Thyroid gland (tissue), 4 donors: ENCODE results near the gene NCOA3. TPM values are rescaled to one million over a fixed set of nuclear protein-coding genes. Genes with fewer than 3 reads are reported as not detected.

Experiments
- DNase-seq, 2 donors: peaks; one replicate each; pipeline ENCODE4 v3.0.0-alpha.2; 2019
- H3K27ac ChIP-seq, 3 donors: fragments of 200-600 bp; sonication (generic); 1 replicate in 2 of 3; 2 replicates in 1 of 3; pipeline ENCODE4 v1.5.1; 2016 to 2019; ENCODE audit warnings: mild to moderate bottlenecking in 1 of 3, moderate library complexity in 1 of 3
- H3K27me3 ChIP-seq: fragments of 200-600 bp; sonication (generic); one replicate; pipeline ENCODE4 v1.5.1; 2019
- H3K36me3 ChIP-seq, 2 donors: fragments of 200-600 bp; sonication (generic); one replicate each; pipeline ENCODE4 v1.5.1; 2016 to 2019
- H3K4me1 ChIP-seq, 2 donors: fragments of 200-600 bp; sonication (generic); one replicate each; pipeline ENCODE4 v1.5.1; 2017 to 2019
- H3K4me3 ChIP-seq, 3 donors: fragments of 200-600 bp; sonication (generic); replicated peaks in 1 of 3; 1 replicate in 2 of 3; 2 replicates in 1 of 3; pipeline ENCODE4 v1.5.1; 2016; ENCODE audit warnings: mild to moderate bottlenecking in 1 of 3
- H3K9me3 ChIP-seq: fragments of 200-600 bp; sonication (generic); one replicate; pipeline ENCODE4 v1.5.1; 2017
- POLR2A ChIP-seq, 2 donors: fragments of 450-650 bp; IDR thresholded peaks; one replicate each; pipeline ENCODE4 v1.6.1; 2017; ENCODE audit warnings: antibody characterized with exemption in 2 of 2, mild to moderate bottlenecking in 2 of 2, moderate library complexity in 1 of 2
- WGBS, 2 donors: methylation state at CpG; one replicate each; pipeline ENCODE4 v1.1.5; 2017; 5-methylcytosine and 5-hydroxymethylcytosine counted together
- intact Hi-C: fragments of 100-400 bp; cut with DNase I; formaldehyde crosslinking; loops from one replicate; pipeline ENCODE4 v1.15.1; 2023
- total RNA-seq, 4 donors: library from RNA; depleted of rRNA; stranded (reverse); fragments of >200 nt; gene quantifications; one replicate each; pipeline ENCODE4 v1.2.3, GENCODE V29; 2016
- TF ChIP-seq, protein P1 (sequence below), 6 experiments: fragments of 200-600 bp in 3 of 6; fragments of 450-650 bp in 3 of 6; sonication (generic) in 3 of 6; IDR thresholded peaks; one replicate each; pipeline ENCODE4 v1.5.1; 2016 to 2019; ENCODE audit warnings: antibody characterized with exemption in 6 of 6, mild to moderate bottlenecking in 2 of 6, inconsistent platforms in 1 of 6, moderate library complexity in 1 of 6

NCOA3 gene
- total RNA-seq, 4 donors from 2014 or later, result 28.7 to 45.2 (median 36.8) TPM

GRCh38 chr20:47605673-47606413 is 104.2 kb downstream of the NCOA3 start:
- H3K4me3 ChIP-seq, result no peak overlapping the region
- intact Hi-C loops, result no loop called here
- H3K9me3 ChIP-seq, result no peaks in the 10 kb centered on the region
- H3K4me1 ChIP-seq, result no peaks in the 10 kb centered on the region
- H3K36me3 ChIP-seq, result no peaks in the 10 kb centered on the region
- H3K27me3 ChIP-seq, result no peaks in the 10 kb centered on the region
- WGBS, 2 donors, result 88 to 89% methylated on average over 9 of the region's 9 CpGs
- TF ChIP-seq, protein P1, sequence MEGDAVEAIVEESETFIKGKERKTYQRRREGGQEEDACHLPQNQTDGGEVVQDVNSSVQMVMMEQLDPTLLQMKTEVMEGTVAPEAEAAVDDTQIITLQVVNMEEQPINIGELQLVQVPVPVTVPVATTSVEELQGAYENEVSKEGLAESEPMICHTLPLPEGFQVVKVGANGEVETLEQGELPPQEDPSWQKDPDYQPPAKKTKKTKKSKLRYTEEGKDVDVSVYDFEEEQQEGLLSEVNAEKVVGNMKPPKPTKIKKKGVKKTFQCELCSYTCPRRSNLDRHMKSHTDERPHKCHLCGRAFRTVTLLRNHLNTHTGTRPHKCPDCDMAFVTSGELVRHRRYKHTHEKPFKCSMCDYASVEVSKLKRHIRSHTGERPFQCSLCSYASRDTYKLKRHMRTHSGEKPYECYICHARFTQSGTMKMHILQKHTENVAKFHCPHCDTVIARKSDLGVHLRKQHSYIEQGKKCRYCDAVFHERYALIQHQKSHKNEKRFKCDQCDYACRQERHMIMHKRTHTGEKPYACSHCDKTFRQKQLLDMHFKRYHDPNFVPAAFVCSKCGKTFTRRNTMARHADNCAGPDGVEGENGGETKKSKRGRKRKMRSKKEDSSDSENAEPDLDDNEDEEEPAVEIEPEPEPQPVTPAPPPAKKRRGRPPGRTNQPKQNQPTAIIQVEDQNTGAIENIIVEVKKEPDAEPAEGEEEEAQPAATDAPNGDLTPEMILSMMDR (IDR thresholded peaks at IDR 0.05), result no peak
- H3K27ac ChIP-seq, result no peak overlapping the region
- no peak for DNase-seq

- H3K27me3 ChIP-seq, result no peaks in the 10 kb centered on the region
- DNase-seq, result no peak
- TF ChIP-seq, protein P1 (IDR thresholded peaks at IDR 0.05), result no peak
- no peak for TF ChIP-seq POLR2A (IDR thresholded peaks at IDR 0.05)
- intact Hi-C loops, result no loop called here
- no peak overlapping the region for H3K27ac ChIP-seq
- H3K36me3 ChIP-seq, result no peaks in the 10 kb centered on the region
- 88 to 89% methylated on average over 7 of the region's 7 CpGs for WGBS, 2 donors
- H3K4me3 ChIP-seq, result no peak overlapping the region
- H3K9me3 ChIP-seq, result no peaks in the 10 kb centered on the region
- H3K4me1 ChIP-seq, result no peaks in the 10 kb centered on the region
Measured at GRCh38 chr20:47606414-47606982, 104.8 kb downstream of the NCOA3 start.

- Histone ChIP-seq H3K27ac (no peak overlapping the region), H3K27me3 (no peaks in the 10 kb centered on the region), H3K9me3 (no peaks in the 10 kb centered on the region), H3K4me3 (no peak overlapping the region), H3K4me1 (no peaks in the 10 kb centered on the region), H3K36me3 (no peaks in the 10 kb centered on the region)
- no peak for DNase-seq
- 85 to 92% methylated on average over 1 of the region's 1 CpG for WGBS, 2 donors
- intact Hi-C loops, result no loop called here
- no peak for TF ChIP-seq POLR2A (IDR thresholded peaks at IDR 0.05)
- TF ChIP-seq, protein P1 (IDR thresholded peaks at IDR 0.05), result no peak
Measured at GRCh38 chr20:47606983-47607613, 105.4 kb downstream of the NCOA3 start.

- TF ChIP-seq POLR2A (IDR thresholded peaks at IDR 0.05), result no peak
- TF ChIP-seq, protein P1 (IDR thresholded peaks at IDR 0.05), result no peak
- H3K4me1 ChIP-seq, result no peaks in the 10 kb centered on the region
- H3K9me3 ChIP-seq, result no peaks in the 10 kb centered on the region
- H3K27ac ChIP-seq, result no peak overlapping the region
- H3K36me3 ChIP-seq, result no peaks in the 10 kb centered on the region
- no peak overlapping the region for H3K4me3 ChIP-seq
- no peak for DNase-seq
- intact Hi-C loops, result no loop called here
- WGBS, 2 donors, result 95 to 97% methylated on average over 5 of the region's 5 CpGs
- no peaks in the 10 kb centered on the region for H3K27me3 ChIP-seq
Measured at GRCh38 chr20:47609001-47609400, 107.3 kb downstream of the NCOA3 start.
